Left ventricle myocardium inferior (tissue), 1 donor: ENCODE data around the gene FRMPD2. TPM values are rescaled to one million over a fixed set of nuclear protein-coding genes. Genes with fewer than 3 reads are reported as not detected.

Experiments
- DNase-seq: peaks from one replicate; pipeline ENCODE4 v3.0.0-alpha.2; 2020
- H3K27ac ChIP-seq: fragments of 200-600 bp; replicated peaks from 2 replicates; pipeline ENCODE4 v1.8.0; 2021
- H3K27me3 ChIP-seq: fragments of 200-600 bp; 2 replicates; pipeline ENCODE4 v1.8.0; 2021; ENCODE audit warnings: low read depth
- H3K36me3 ChIP-seq: fragments of 200-600 bp; 2 replicates; pipeline ENCODE4 v1.8.0; 2021
- H3K4me1 ChIP-seq: fragments of 200-600 bp; 2 replicates; pipeline ENCODE4 v1.8.0; 2021
- H3K4me3 ChIP-seq: fragments of 200-600 bp; 2 replicates; pipeline ENCODE4 v1.8.0; 2021; ENCODE audit warnings: mild to moderate bottlenecking, moderate library complexity
- H3K9me3 ChIP-seq: fragments of 200-600 bp; replicated peaks from 2 replicates; pipeline ENCODE4 v1.8.0; 2021
- CTCF ChIP-seq: fragments of 200-600 bp; IDR thresholded peaks from 2 replicates; pipeline ENCODE4 v1.8.0; 2021; ENCODE audit warnings: antibody characterized with exemption, mild to moderate bottlenecking, borderline replicate concordance
- intact Hi-C: fragments of 100-400 bp; cut with micrococcal nuclease; formaldehyde crosslinking; loops from one replicate; pipeline ENCODE4 v1.11.0; 2022
- total RNA-seq: library from RNA; stranded (reverse); fragmentation: NEBNext Ultra II Directional; extraction: Animal tissue kit (Norgen Biotek cat#: 25700); gene quantifications from one replicate; pipeline ENCODE4 v1.2.1, GENCODE V29; 2021
- donor health status: DM: no; HTN: yes; CAD: no; lungs with severe emphysema.

The FRMPD2 gene
- total RNA-seq, 1 donor from 2014 or later, result 0.38 TPM

DNA sequence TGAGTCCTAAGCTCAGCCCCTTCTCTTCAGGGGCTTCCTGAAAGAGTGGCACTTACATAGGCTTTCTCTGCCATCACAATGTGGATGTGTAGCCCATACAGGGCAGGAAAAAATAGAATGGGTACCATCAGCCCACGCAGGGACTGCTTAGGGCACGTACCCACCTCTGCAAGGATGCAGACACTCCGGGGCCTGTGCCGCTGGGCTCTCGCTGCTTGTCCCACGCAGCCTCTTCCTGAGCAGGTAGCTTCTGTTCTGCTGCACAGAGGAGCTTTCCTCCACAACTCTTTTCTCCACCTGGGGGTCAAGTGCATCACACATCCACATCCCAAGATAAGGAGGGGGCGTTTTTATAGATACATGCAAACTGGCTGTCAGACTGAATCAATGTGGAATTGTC lies 34.3 kb downstream of the FRMPD2 start:
- H3K27me3 ChIP-seq, result no peaks in the 10 kb centered on the region
- H3K4me1 ChIP-seq, result no peaks in the 10 kb centered on the region
- intact Hi-C loops, result no loop called here
- H3K27ac ChIP-seq, result no peak overlapping the region
- no peaks in the 10 kb centered on the region for H3K9me3 ChIP-seq
- DNase-seq, result no peak
- TF ChIP-seq CTCF, result no peak
- H3K4me3 ChIP-seq, result no peak overlapping the region
- H3K36me3 ChIP-seq, result no peaks in the 10 kb centered on the region

GRCh38 chr10:48239618-48240017 lies 34.9 kb downstream of the FRMPD2 start:
- no peaks in the 10 kb centered on the region for H3K9me3 ChIP-seq
- DNase-seq, result no peak
- intact Hi-C loops, result no loop called here
- H3K27me3 ChIP-seq, result no peaks in the 10 kb centered on the region
- no peaks in the 10 kb centered on the region for H3K36me3 ChIP-seq
- no peaks in the 10 kb centered on the region for H3K4me1 ChIP-seq
- no peak overlapping the region for H3K4me3 ChIP-seq
- H3K27ac ChIP-seq, result no peak overlapping the region
- no peak for TF ChIP-seq CTCF

GRCh38 chr10:48238826-48239520 lies 35.5 kb downstream of the FRMPD2 start:
- H3K27ac ChIP-seq, result no peak overlapping the region
- no peaks in the 10 kb centered on the region for H3K27me3 ChIP-seq
- TF ChIP-seq CTCF, result no peak
- no peak overlapping the region for H3K4me3 ChIP-seq
- H3K4me1 ChIP-seq, result peaks cover 3% of the 10 kb centered on the region
- H3K36me3 ChIP-seq, result no peaks in the 10 kb centered on the region
- no peak for DNase-seq
- intact Hi-C loops, result no loop called here
- no peaks in the 10 kb centered on the region for H3K9me3 ChIP-seq

DNA sequence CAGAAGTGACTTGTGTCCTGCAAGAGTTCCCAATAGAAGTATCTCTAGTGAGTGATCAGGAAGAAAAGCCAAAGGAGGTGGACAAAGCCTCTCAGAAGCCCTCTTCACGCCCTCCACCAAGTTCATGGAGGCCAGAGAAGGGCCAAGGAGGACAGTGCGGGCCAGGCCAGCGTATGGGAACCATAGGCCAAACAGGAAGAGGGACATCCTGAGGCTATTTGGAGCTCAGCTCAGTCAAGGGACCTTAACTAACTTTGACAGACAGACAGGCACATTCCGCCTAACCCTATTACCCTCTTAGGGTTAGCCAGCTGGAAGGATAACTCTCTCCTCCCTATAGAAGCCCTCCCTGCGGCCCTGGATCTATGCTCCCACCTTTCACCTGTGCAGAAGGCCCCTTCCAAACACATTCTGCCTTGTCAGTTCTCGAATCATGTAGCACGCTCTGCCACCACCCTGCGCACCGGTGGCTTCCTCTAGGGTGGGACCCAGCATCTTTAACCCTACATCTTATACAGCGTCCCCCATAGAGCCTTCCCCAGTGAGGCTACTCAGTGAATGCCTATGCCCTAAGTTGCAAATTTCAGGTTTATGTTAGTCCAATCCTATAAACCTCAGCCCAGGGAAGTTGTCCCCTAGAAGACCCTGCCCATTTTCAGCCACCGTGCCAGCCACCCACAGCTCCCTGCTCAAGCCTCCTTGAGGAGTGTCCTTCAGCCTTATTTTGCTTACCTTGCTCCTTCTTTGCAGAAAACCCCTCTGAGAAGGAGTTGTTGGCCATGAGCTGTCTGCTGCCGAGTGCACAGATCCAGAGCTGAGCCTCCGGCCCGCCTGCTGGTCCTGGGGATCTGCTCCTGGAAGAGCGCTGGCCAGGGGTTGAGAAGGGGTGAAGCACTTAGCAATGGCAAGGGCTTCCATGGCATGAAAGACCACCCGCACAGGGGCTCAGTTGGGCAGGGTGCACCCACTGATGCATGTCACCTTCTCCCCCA lies 36.9 kb downstream of the FRMPD2 start:
- Histone ChIP-seq H3K27me3 (no peaks in the 10 kb centered on the region), H3K4me3 (no peak overlapping the region), H3K9me3 (no peaks in the 10 kb centered on the region), H3K27ac (no peak overlapping the region), H3K36me3 (no peaks in the 10 kb centered on the region), H3K4me1 (peaks cover 12% of the 10 kb centered on the region)
- intact Hi-C loops, result no loop called here
- no peak for DNase-seq
- no peak for TF ChIP-seq CTCF

- Histone ChIP-seq H3K27ac (no peak overlapping the region), H3K27me3 (no peaks in the 10 kb centered on the region), H3K4me1 (peaks cover 18% of the 10 kb centered on the region), H3K4me3 (no peak overlapping the region), H3K9me3 (no peaks in the 10 kb centered on the region), H3K36me3 (no peaks in the 10 kb centered on the region)
- intact Hi-C loops, result no loop called here
- no peak for TF ChIP-seq CTCF
- DNase-seq, result no peak
These were observed 38.3 kb downstream of the FRMPD2 start for GRCh38 chr10:48236199-48236621.
